ENCODE data around the gene TRAM2. TPM values are rescaled to one million over a fixed set of nuclear protein-coding genes. Genes with fewer than 3 reads are reported as not detected.

TRAM2 gene, protein sequence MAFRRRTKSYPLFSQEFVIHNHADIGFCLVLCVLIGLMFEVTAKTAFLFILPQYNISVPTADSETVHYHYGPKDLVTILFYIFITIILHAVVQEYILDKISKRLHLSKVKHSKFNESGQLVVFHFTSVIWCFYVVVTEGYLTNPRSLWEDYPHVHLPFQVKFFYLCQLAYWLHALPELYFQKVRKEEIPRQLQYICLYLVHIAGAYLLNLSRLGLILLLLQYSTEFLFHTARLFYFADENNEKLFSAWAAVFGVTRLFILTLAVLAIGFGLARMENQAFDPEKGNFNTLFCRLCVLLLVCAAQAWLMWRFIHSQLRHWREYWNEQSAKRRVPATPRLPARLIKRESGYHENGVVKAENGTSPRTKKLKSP
- total RNA-seq (1 to 10 TPM; 7.1 to 7.6 TPM), total RNA-seq (2.8 to 52.3 (median 17.2) reads per million in 172 experiments)
- 7.1 TPM for polyA plus RNA-seq (2013, experiment 1 of 2)
- polyA plus RNA-seq (2013, experiment 2 of 2), result 7.9 TPM

DNA sequence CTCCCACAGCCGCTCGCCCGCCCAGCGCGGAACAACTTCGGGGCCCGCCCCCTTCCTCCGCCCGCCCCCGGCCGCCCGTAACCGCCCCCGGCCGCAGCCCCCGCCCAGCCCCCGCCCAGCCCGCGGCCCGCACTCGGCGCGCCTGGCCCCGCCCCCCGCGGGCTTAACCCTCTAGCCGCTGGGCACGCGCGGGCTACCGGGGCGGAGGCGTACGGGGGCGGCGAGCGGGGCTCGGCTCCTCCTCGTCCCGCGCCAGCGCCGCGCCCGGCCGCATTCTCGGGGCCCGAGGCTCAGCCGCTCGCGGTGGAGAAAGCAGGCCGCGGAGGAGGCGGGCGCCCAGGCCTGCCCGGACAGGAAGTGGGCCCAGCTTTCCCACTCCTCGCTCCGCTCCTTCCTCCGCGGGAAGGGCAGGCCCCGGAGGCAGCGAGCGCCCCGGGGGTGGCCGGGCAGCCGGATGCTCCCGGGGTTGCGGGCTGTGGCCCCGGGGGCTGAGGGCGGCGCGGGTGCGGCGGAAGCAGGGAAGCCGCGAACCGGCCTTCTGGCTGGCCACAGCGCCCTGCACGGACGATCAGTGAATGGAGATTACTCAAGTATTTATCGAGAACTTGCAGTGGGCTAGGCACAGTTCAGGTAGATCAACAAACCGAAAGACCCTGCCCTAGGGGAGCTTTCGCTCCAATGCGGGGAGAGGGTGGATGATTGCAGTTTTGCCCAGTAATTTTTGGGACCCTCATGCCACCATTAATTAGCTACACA is at the start of gene TRAM2:
TSS of gene TRAM2 (minus strand) at position 39 of the 756 bp plus-strand sequence. CDS start 145 bp downstream, outside the sequence.
- ChIA-PET CTCF (interaction anchor here (0.5 to 2.9 kb wide), 6 partner anchors 9 to 291 kb away, joined by 3 to 14 read pairs (median 4); partner anchors contain the start of genes EFHC1 and MCM3), POLR2A (interaction anchor here (1.0 to 4.0 kb wide), 7 partner anchors 9 to 418 kb away, joined by 3 to 26 read pairs (median 4); partner anchors contain the start of genes EFHC1, GSTA4 and MCM3)
- peaks cover 39% of the 10 kb centered on the region for H3K4me1 ChIP-seq (ENCODE audit: insufficient read depth, low read length)
- H3K36me3 Mint-ChIP-seq (ENCODE audit: low read depth), result peaks cover 1% of the 10 kb centered on the region
- H3K9me3 ChIP-seq (ENCODE audit: control insufficient read depth in 1 of 2, insufficient read depth in 1 of 2, low read length in 2 of 2), result no peaks in the 10 kb centered on the region
- H3K9me3 Mint-ChIP-seq, result no peaks in the 10 kb centered on the region
- H3K36me3 ChIP-seq (ENCODE audit: insufficient read depth, low read length), result no peaks in the 10 kb centered on the region
- peak within 1 kb of the TSS; percentile 69 for H3K4me3 ChIP-seq (ENCODE audit: low read length)
- DNase-seq (peak; percentile 61 to 92 (median 75)), ATAC-seq (ENCODE audit: poor library complexity) (peak; percentile 67)
- peak within 1 kb of the TSS; percentile 86 for H3K4me3 Mint-ChIP-seq
- peaks cover 56% of the 10 kb centered on the region for H3K4me1 Mint-ChIP-seq (ENCODE audit: low read depth)
- TF ChIP-seq, protein P1, sequence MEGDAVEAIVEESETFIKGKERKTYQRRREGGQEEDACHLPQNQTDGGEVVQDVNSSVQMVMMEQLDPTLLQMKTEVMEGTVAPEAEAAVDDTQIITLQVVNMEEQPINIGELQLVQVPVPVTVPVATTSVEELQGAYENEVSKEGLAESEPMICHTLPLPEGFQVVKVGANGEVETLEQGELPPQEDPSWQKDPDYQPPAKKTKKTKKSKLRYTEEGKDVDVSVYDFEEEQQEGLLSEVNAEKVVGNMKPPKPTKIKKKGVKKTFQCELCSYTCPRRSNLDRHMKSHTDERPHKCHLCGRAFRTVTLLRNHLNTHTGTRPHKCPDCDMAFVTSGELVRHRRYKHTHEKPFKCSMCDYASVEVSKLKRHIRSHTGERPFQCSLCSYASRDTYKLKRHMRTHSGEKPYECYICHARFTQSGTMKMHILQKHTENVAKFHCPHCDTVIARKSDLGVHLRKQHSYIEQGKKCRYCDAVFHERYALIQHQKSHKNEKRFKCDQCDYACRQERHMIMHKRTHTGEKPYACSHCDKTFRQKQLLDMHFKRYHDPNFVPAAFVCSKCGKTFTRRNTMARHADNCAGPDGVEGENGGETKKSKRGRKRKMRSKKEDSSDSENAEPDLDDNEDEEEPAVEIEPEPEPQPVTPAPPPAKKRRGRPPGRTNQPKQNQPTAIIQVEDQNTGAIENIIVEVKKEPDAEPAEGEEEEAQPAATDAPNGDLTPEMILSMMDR (IDR thresholded peaks at IDR 0.05), result no peak
- H3K27ac ChIP-seq (ENCODE audit: low read depth in 1 of 2, low read length in 2 of 2), result peak within 1 kb of the TSS in 1 of 2 donors; percentile 60
- no peaks in the 10 kb centered on the region for H3K27me3 Mint-ChIP-seq
- intact Hi-C loops (cut with DNase I, micrococcal nuclease), result loop anchor here (1.0 to 10.0 kb wide), 8 partner anchors 85 to 970 kb away; partner anchors contain the start of genes EFHC1 (in 1 of the 2), GCLC (in 1 of the 2), GSTA4 (in 1 of the 2) and MCM3 (in 1 of the 2)
- peak within 1 kb of the TSS; percentile 86 for H3K27ac Mint-ChIP-seq
- H3K27me3 ChIP-seq (ENCODE audit: control insufficient read depth in 1 of 2, insufficient read depth in 2 of 2, low read length in 2 of 2), result no peaks in the 10 kb centered on the region

DNA sequence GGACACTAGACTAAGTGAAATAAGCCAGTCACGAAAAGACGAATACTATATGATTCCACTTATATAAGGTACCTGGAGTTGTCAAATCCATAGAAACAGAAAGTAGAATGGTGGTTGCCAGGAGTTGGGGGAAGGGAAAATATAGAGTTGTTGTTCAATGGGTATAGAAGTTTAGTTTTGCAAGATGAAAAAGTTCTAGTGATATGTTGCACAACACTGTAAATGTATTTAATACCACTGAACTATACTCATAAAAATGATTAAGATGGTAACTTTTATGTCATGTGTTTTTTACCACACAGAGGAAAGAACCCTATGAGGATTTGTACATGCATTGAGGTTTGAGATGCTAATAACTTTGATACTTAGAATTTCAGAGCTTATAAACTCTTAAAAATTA is 46.0 kb upstream of the TRAM2 start:
- DNase-seq (no peak), ATAC-seq (ENCODE audit: poor library complexity) (no peak)
- Mint-ChIP-seq H3K36me3 (ENCODE audit: low read depth) (no peaks in the 10 kb centered on the region), H3K9me3 (no peaks in the 10 kb centered on the region), H3K27me3 (no peaks in the 10 kb centered on the region), H3K4me1 (ENCODE audit: low read depth) (no peaks in the 10 kb centered on the region), H3K27ac (no peak overlapping the region), H3K4me3 (no peak overlapping the region)
- Histone ChIP-seq H3K4me1 (ENCODE audit: insufficient read depth, low read length) (no peaks in the 10 kb centered on the region), H3K36me3 (ENCODE audit: insufficient read depth, low read length) (no peaks in the 10 kb centered on the region), H3K27ac (ENCODE audit: low read depth in 1 of 2, low read length in 2 of 2) (no peak overlapping the region), H3K4me3 (ENCODE audit: low read length) (no peak overlapping the region), H3K27me3 (ENCODE audit: control insufficient read depth in 1 of 2, insufficient read depth in 2 of 2, low read length in 2 of 2) (no peaks in the 10 kb centered on the region), H3K9me3 (ENCODE audit: control insufficient read depth in 1 of 2, insufficient read depth in 1 of 2, low read length in 2 of 2) (no peaks in the 10 kb centered on the region)
- intact Hi-C loops (cut with DNase I, micrococcal nuclease), result no loop called here
- CTCF ChIA-PET, result no interaction called here
- POLR2A ChIA-PET, result no interaction called here
- TF ChIP-seq, protein P1 (IDR thresholded peaks at IDR 0.05), result no peak

DNA sequence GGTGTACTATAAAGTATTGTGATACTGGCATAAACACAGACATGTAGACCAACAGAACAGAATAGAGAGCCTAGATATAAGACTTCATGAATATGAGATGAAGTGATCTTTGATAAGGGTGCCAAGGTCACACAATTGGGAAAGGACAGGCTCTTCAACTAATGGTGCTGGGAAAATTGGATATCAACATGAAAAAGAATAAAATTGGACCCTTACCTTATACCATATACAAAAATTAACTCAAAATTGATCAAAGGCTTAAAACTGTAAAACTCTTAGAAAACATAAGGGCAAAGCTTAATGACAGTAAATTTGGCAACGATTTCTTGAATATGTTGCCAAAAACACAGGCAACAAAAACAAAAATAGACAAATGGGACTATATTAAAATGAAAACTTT is 44.8 kb upstream of the TRAM2 start:
- CTCF ChIA-PET, result no interaction called here

More for the DNA sequence above, 44.8 kb upstream of the TRAM2 start:
- no peaks in the 10 kb centered on the region for H3K36me3 Mint-ChIP-seq (ENCODE audit: low read depth)
- H3K36me3 ChIP-seq (ENCODE audit: insufficient read depth, low read length), result no peaks in the 10 kb centered on the region
- DNase-seq (no peak), ATAC-seq (ENCODE audit: poor library complexity) (no peak)
- H3K27me3 ChIP-seq (ENCODE audit: control insufficient read depth in 1 of 2, insufficient read depth in 2 of 2, low read length in 2 of 2), result no peaks in the 10 kb centered on the region
- no peaks in the 10 kb centered on the region for H3K4me1 Mint-ChIP-seq (ENCODE audit: low read depth)
- H3K27ac Mint-ChIP-seq, result no peak overlapping the region
- intact Hi-C loops (cut with DNase I, micrococcal nuclease), result no loop called here
- no peak overlapping the region for H3K4me3 ChIP-seq (ENCODE audit: low read length)
- H3K27me3 Mint-ChIP-seq, result no peaks in the 10 kb centered on the region
- TF ChIP-seq, protein P1 (IDR thresholded peaks at IDR 0.05), result no peak
- H3K4me3 Mint-ChIP-seq, result no peak overlapping the region
- H3K9me3 Mint-ChIP-seq, result no peaks in the 10 kb centered on the region
- H3K9me3 ChIP-seq (ENCODE audit: control insufficient read depth in 1 of 2, insufficient read depth in 1 of 2, low read length in 2 of 2), result no peaks in the 10 kb centered on the region
- POLR2A ChIA-PET, result no interaction called here
- H3K4me1 ChIP-seq (ENCODE audit: insufficient read depth, low read length), result no peaks in the 10 kb centered on the region
- H3K27ac ChIP-seq (ENCODE audit: low read depth in 1 of 2, low read length in 2 of 2), result no peak overlapping the region

Measured in CD4-positive, alpha-beta T cell (primary cell).